ENCODE data around the gene PTPRC. TPM values are rescaled to one million over a fixed set of nuclear protein-coding genes. Genes with fewer than 3 reads are reported as not detected.

Gene PTPRC
- total and polyA plus RNA-seq, 2 donors (not counting 3 experiments of a cell fraction or from before 2014, with no cell fraction given): not detected

GRCh38 chr1:198729195-198729863, 90.5 kb downstream of the PTPRC start:
- no peak overlapping the region for H3K4me3 ChIP-seq (replicated peaks in 1 of 3; ENCODE audit: insufficient read depth in 1 of 3, low read depth in 1 of 3, low read length in 3 of 3)
- H3K9me3 ChIP-seq (replicated peaks; ENCODE audit: control insufficient read depth, insufficient read depth, low read length): no peaks in the 10 kb centered on the region
- H3K36me3 ChIP-seq (ENCODE audit: control insufficient read depth in 2 of 2, extremely low read depth in 1 of 2, insufficient read depth in 2 of 2, low read length in 2 of 2): no peaks in the 10 kb centered on the region
- H3K79me2 ChIP-seq (ENCODE audit: control insufficient read depth, insufficient read depth, low read length): no peaks in the 10 kb centered on the region
- peaks cover 8% of the 10 kb centered on the region for H3K4me1 ChIP-seq (ENCODE audit: control insufficient read depth, extremely low read depth, insufficient read depth, low read length)
- H3K9ac ChIP-seq (replicated peaks; ENCODE audit: extremely low read depth, insufficient read depth, low read length): no peak overlapping the region
- dilution Hi-C loops (cut with MboI; ENCODE audit: extremely low pct_ligation_motif_present, low sequenced_read_pairs): no loop called here
- H3K4me2 ChIP-seq (ENCODE audit: insufficient read depth, low read length): no peak overlapping the region
- ChIA-PET POLR2A (no interaction called here), CTCF (no interaction called here)
- no peak for DNase-seq (ENCODE audit: low read depth, low spot score)
- no peak for TF ChIP-seq POLR2AphosphoS5 (IDR thresholded peaks at IDR 0.05; ENCODE audit: insufficient read depth, low read depth, low read length)
- no peak for TF ChIP-seq EZH2 (IDR thresholded peaks at IDR 0.05; ENCODE audit: borderline replicate concordance, low read depth, low read length, severe bottlenecking)
- no peaks in the 10 kb centered on the region for H4K20me1 ChIP-seq (replicated peaks; ENCODE audit: control insufficient read depth, extremely low read depth, insufficient read depth, low read length)
- intact Hi-C loops (cut with micrococcal nuclease): no loop called here
- H3K9me1 ChIP-seq (replicated peaks; ENCODE audit: control insufficient read depth, extremely low read depth, insufficient read depth, low read length): no peaks in the 10 kb centered on the region
- H2AFZ ChIP-seq (ENCODE audit: low read depth, low read length): no peak overlapping the region
- H3K27me3 ChIP-seq (ENCODE audit: control insufficient read depth in 2 of 2, insufficient read depth in 2 of 2, low read length in 2 of 2): no peaks in the 10 kb centered on the region
- no peak for FAIRE-seq
- no peak overlapping the region for H3K27ac ChIP-seq (ENCODE audit: insufficient read depth, low read depth, low read length)
- BruUV-seq (replicated peaks): no TSS peak

DNA sequence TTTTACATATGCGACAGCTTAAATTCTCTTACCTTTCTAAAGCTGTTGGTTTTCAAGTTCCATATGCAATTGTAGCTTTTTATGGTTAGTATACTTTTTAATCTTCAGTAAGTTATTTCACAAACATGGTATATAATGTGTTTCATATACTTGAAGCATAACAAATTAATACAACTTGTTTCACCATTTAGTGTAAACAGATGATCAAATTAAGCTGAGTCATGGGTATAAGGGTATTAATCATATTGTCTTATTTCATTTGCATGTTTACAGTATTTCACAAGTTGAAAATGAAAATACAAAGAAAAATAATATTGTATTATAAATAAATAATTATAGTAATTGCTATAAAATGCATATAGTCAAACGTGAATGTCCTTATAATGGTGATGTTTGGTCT, 92.1 kb downstream of the PTPRC start:
- no peak overlapping the region for H3K27ac ChIP-seq (ENCODE audit: insufficient read depth, low read depth, low read length)
- ChIA-PET POLR2A (no interaction called here), CTCF (no interaction called here)
- no peaks in the 10 kb centered on the region for H3K9me1 ChIP-seq (replicated peaks; ENCODE audit: control insufficient read depth, extremely low read depth, insufficient read depth, low read length)
- H2AFZ ChIP-seq (ENCODE audit: low read depth, low read length): no peak overlapping the region
- H3K9me3 ChIP-seq (replicated peaks; ENCODE audit: control insufficient read depth, insufficient read depth, low read length): no peaks in the 10 kb centered on the region
- no peak for TF ChIP-seq JUN (IDR thresholded peaks at IDR 0.05; ENCODE audit: borderline replicate concordance, insufficient read depth, insufficient read length, low read depth)
- TF ChIP-seq POLR2A (IDR thresholded peaks at IDR 0.05; ENCODE audit: low read depth, low read length): no peak
- TF ChIP-seq, protein P1, sequence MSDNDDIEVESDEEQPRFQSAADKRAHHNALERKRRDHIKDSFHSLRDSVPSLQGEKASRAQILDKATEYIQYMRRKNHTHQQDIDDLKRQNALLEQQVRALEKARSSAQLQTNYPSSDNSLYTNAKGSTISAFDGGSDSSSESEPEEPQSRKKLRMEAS (IDR thresholded peaks at IDR 0.05; ENCODE audit: insufficient read depth, insufficient read length): no peak
- no peak for TF ChIP-seq GATA2 (IDR thresholded peaks at IDR 0.05; ENCODE audit: insufficient read depth, insufficient read length, low read depth, low read length)
- TF ChIP-seq FOS (IDR thresholded peaks at IDR 0.05; ENCODE audit: borderline replicate concordance, insufficient read depth, low read length): no peak
- TF ChIP-seq MYC (IDR thresholded peaks at IDR 0.05; ENCODE audit: low read depth, low read length): no peak
- TF ChIP-seq EZH2 (IDR thresholded peaks at IDR 0.05; ENCODE audit: borderline replicate concordance, low read depth, low read length, severe bottlenecking): no peak
- no peak for TF ChIP-seq CTCF (IDR thresholded peaks at IDR 0.05; ENCODE audit: extremely low read depth in 1 of 2, insufficient read depth in 1 of 2, low read depth in 1 of 2, low read length in 2 of 2)
- no peak for TF ChIP-seq POLR2AphosphoS5 (IDR thresholded peaks at IDR 0.05; ENCODE audit: insufficient read depth, low read depth, low read length)
- DNase-seq (ENCODE audit: low read depth, low spot score) (no peak), FAIRE-seq (no peak)
- no TSS peak for BruUV-seq (replicated peaks)
- H3K4me3 ChIP-seq (replicated peaks in 1 of 3; ENCODE audit: insufficient read depth in 1 of 3, low read depth in 1 of 3, low read length in 3 of 3): no peak overlapping the region
- dilution Hi-C loops (cut with MboI; ENCODE audit: extremely low pct_ligation_motif_present, low sequenced_read_pairs): no loop called here
- no peaks in the 10 kb centered on the region for H3K27me3 ChIP-seq (ENCODE audit: control insufficient read depth in 2 of 2, insufficient read depth in 2 of 2, low read length in 2 of 2)
- no peak overlapping the region for H3K4me2 ChIP-seq (ENCODE audit: insufficient read depth, low read length)
- intact Hi-C loops (cut with micrococcal nuclease): no loop called here
- H3K9ac ChIP-seq (replicated peaks; ENCODE audit: extremely low read depth, insufficient read depth, low read length): no peak overlapping the region
- H3K79me2 ChIP-seq (ENCODE audit: control insufficient read depth, insufficient read depth, low read length): no peaks in the 10 kb centered on the region
- no peaks in the 10 kb centered on the region for H4K20me1 ChIP-seq (replicated peaks; ENCODE audit: control insufficient read depth, extremely low read depth, insufficient read depth, low read length)
- no peaks in the 10 kb centered on the region for H3K36me3 ChIP-seq (ENCODE audit: control insufficient read depth in 2 of 2, extremely low read depth in 1 of 2, insufficient read depth in 2 of 2, low read length in 2 of 2)
- H3K4me1 ChIP-seq (ENCODE audit: control insufficient read depth, extremely low read depth, insufficient read depth, low read length): peaks cover 7% of the 10 kb centered on the region
